ENCODE data around the gene KCTD17. TPM values are rescaled to one million over a fixed set of nuclear protein-coding genes. Genes with fewer than 3 reads are reported as not detected.

The KCTD17 gene
- total RNA-seq, 1 donor from 2014 or later, result 31.3 TPM

GRCh38 chr22:37018086-37018814 lies 33.3 kb upstream of the KCTD17 start:
- H2AFZ ChIP-seq (ENCODE audit: low read depth, low read length), result peak overlapping the region; percentile 83
- Mint-ChIP-seq H3K36me3 (ENCODE audit: low read depth, unreplicated experiment) (peaks cover 5% of the 10 kb centered on the region), H3K27me3 (ENCODE audit: low read depth, unreplicated experiment) (no peaks in the 10 kb centered on the region), H3K27ac (ENCODE audit: unreplicated experiment) (peak overlapping the region; percentile 58), H3K9me3 (ENCODE audit: unreplicated experiment) (no peaks in the 10 kb centered on the region), H3K4me1 (ENCODE audit: low read depth, unreplicated experiment) (peaks cover 8% of the 10 kb centered on the region), H3K4me3 (ENCODE audit: unreplicated experiment) (peak overlapping the region; percentile 91)
- H3K9me3 ChIP-seq (ENCODE audit: insufficient read depth, low read depth, low read length), result no peaks in the 10 kb centered on the region
- no peaks in the 10 kb centered on the region for H3K36me3 ChIP-seq (ENCODE audit: insufficient read depth, low read length)
- DNase-seq (ENCODE audit: low read depth) (no peak), FAIRE-seq (no peak)
- H3K27ac ChIP-seq (ENCODE audit: low read depth, low read length), result no peak overlapping the region
- no peaks in the 10 kb centered on the region for H3K27me3 ChIP-seq (ENCODE audit: insufficient read depth, low read length)
- H3K4me3 ChIP-seq (ENCODE audit: insufficient read depth, low read depth, low read length), result peak overlapping the region; percentile 91
- peak overlapping the region; percentile 86 for H3K9ac ChIP-seq (ENCODE audit: low read length)
- peaks cover 28% of the 10 kb centered on the region for H3K79me2 ChIP-seq (ENCODE audit: insufficient read depth, low read length)
- H4K20me1 ChIP-seq (ENCODE audit: insufficient read depth, low read length), result peaks cover 57% of the 10 kb centered on the region
- H3K4me2 ChIP-seq (ENCODE audit: low read length), result peak overlapping the region; percentile 99
- peaks cover 11% of the 10 kb centered on the region for H3K4me1 ChIP-seq (ENCODE audit: insufficient read depth, low read length)
- TF ChIP-seq EZH2 (IDR thresholded peaks at IDR 0.05; ENCODE audit: insufficient read depth, low read length) (no peak), CTCF (IDR thresholded peaks at IDR 0.05; ENCODE audit: insufficient read depth, low read depth, low read length) (no peak)

GRCh38 chr22:37018815-37019308 lies 32.7 kb upstream of the KCTD17 start:
- Histone ChIP-seq H2AFZ (ENCODE audit: low read depth, low read length) (peak overlapping the region; percentile 83), H3K9ac (ENCODE audit: low read length) (peak overlapping the region; percentile 86), H4K20me1 (ENCODE audit: insufficient read depth, low read length) (peaks cover 63% of the 10 kb centered on the region), H3K27ac (ENCODE audit: low read depth, low read length) (peak overlapping the region; percentile 66), H3K27me3 (ENCODE audit: insufficient read depth, low read length) (no peaks in the 10 kb centered on the region), H3K4me2 (ENCODE audit: low read length) (peak overlapping the region; percentile 99), H3K4me1 (ENCODE audit: insufficient read depth, low read length) (peaks cover 11% of the 10 kb centered on the region), H3K4me3 (ENCODE audit: insufficient read depth, low read depth, low read length) (peak overlapping the region; percentile 91), H3K36me3 (ENCODE audit: insufficient read depth, low read length) (no peaks in the 10 kb centered on the region), H3K9me3 (ENCODE audit: insufficient read depth, low read depth, low read length) (no peaks in the 10 kb centered on the region), H3K79me2 (ENCODE audit: insufficient read depth, low read length) (peaks cover 30% of the 10 kb centered on the region)
- H3K27ac Mint-ChIP-seq (ENCODE audit: unreplicated experiment), result no peak overlapping the region
- no peak for TF ChIP-seq CTCF (IDR thresholded peaks at IDR 0.05; ENCODE audit: insufficient read depth, low read depth, low read length)
- no peak for TF ChIP-seq EZH2 (IDR thresholded peaks at IDR 0.05; ENCODE audit: insufficient read depth, low read length)
- no peaks in the 10 kb centered on the region for H3K27me3 Mint-ChIP-seq (ENCODE audit: low read depth, unreplicated experiment)
- peaks cover 6% of the 10 kb centered on the region for H3K4me1 Mint-ChIP-seq (ENCODE audit: low read depth, unreplicated experiment)
- peak overlapping the region; percentile 91 for H3K4me3 Mint-ChIP-seq (ENCODE audit: unreplicated experiment)
- FAIRE-seq, result no peak
- H3K36me3 Mint-ChIP-seq (ENCODE audit: low read depth, unreplicated experiment), result peaks cover 5% of the 10 kb centered on the region
- peak; percentile 31 for DNase-seq (ENCODE audit: low read depth)
- no peaks in the 10 kb centered on the region for H3K9me3 Mint-ChIP-seq (ENCODE audit: unreplicated experiment)

All from astrocyte (in vitro differentiated cells and primary cell).